Measurements from ENCODE around the gene CAPN5. TPM values are rescaled to one million over a fixed set of nuclear protein-coding genes. Genes with fewer than 3 reads are reported as not detected.

The CAPN5 gene
- total RNA-seq, 2 experiments from 2014 or later, result 0.62 to 0.76 TPM

GRCh38 chr11:77074626-77075221 lies 8.0 kb downstream of the CAPN5 start:
- ChIA-PET CTCF (interaction anchor here (2.1 kb wide), 1 partner anchor 29 kb away, joined by 6 read pairs; no protein-coding TSS in a partner anchor), POLR2A (no interaction called here)
- no peaks in the 10 kb centered on the region for H3K27me3 Mint-ChIP-seq
- no peaks in the 10 kb centered on the region for H3K9me3 Mint-ChIP-seq (ENCODE audit: low read depth)
- H3K4me1 Mint-ChIP-seq, result peaks cover 15% of the 10 kb centered on the region
- intact Hi-C loops (cut with DNase I, micrococcal nuclease), result no loop called here
- no peak for ATAC-seq
- no peaks in the 10 kb centered on the region for H3K36me3 Mint-ChIP-seq (ENCODE audit: low read depth)
- H3K27ac Mint-ChIP-seq, result no peak overlapping the region
- no peak overlapping the region for H3K4me3 Mint-ChIP-seq
- no peak for DNase-seq

GRCh38 chr11:77075425-77075905 lies 8.7 kb downstream of the CAPN5 start:
- no peak overlapping the region for H3K4me3 Mint-ChIP-seq
- H3K4me1 Mint-ChIP-seq, result peaks cover 15% of the 10 kb centered on the region
- ATAC-seq (no peak), DNase-seq (no peak)
- intact Hi-C loops (cut with DNase I, micrococcal nuclease), result no loop called here
- ChIA-PET POLR2A (interaction anchor here (0.6 kb wide), 1 partner anchor 1652 kb away, joined by 3 read pairs; no protein-coding TSS in a partner anchor), CTCF (interaction anchor here (0.6 kb wide), 1 partner anchor 17 kb away, joined by 3 read pairs; no protein-coding TSS in a partner anchor)
- no peak overlapping the region for H3K27ac Mint-ChIP-seq
- no peaks in the 10 kb centered on the region for H3K9me3 Mint-ChIP-seq (ENCODE audit: low read depth)
- no peaks in the 10 kb centered on the region for H3K27me3 Mint-ChIP-seq
- H3K36me3 Mint-ChIP-seq (ENCODE audit: low read depth), result no peaks in the 10 kb centered on the region

- intact Hi-C loops (cut with DNase I, micrococcal nuclease), result no loop called here
- H3K27ac Mint-ChIP-seq, result no peak overlapping the region
- H3K4me3 Mint-ChIP-seq, result no peak overlapping the region
- ChIA-PET POLR2A (no interaction called here), CTCF (interaction anchor here (1.3 to 5.6 kb wide), 3 partner anchors 12 to 34 kb away, joined by 3 to 32 read pairs (median 5); no protein-coding TSS in a partner anchor)
- peaks cover 19% of the 10 kb centered on the region for H3K4me1 Mint-ChIP-seq
- DNase-seq (no peak), ATAC-seq (no peak)
- H3K36me3 Mint-ChIP-seq (ENCODE audit: low read depth), result no peaks in the 10 kb centered on the region
- H3K27me3 Mint-ChIP-seq, result no peaks in the 10 kb centered on the region
- no peaks in the 10 kb centered on the region for H3K9me3 Mint-ChIP-seq (ENCODE audit: low read depth)
These were observed 12.9 kb downstream of the CAPN5 start for GRCh38 chr11:77079666-77080065.

- no peaks in the 10 kb centered on the region for H3K36me3 Mint-ChIP-seq (ENCODE audit: low read depth)
- CTCF ChIA-PET, result interaction anchor here (1.0 to 5.6 kb wide), 3 partner anchors 11 to 35 kb away, joined by 3 to 32 read pairs (median 5); no protein-coding TSS in a partner anchor
- H3K27ac Mint-ChIP-seq, result no peak overlapping the region
- POLR2A ChIA-PET, result no interaction called here
- H3K4me1 Mint-ChIP-seq, result peaks cover 19% of the 10 kb centered on the region
- peak; percentile 3 for DNase-seq
- H3K4me3 Mint-ChIP-seq, result no peak overlapping the region
- ATAC-seq, result no peak
- intact Hi-C loops (cut with DNase I, micrococcal nuclease), result no loop called here
- H3K9me3 Mint-ChIP-seq (ENCODE audit: low read depth), result no peaks in the 10 kb centered on the region
- H3K27me3 Mint-ChIP-seq, result no peaks in the 10 kb centered on the region
These were observed 14.0 kb downstream of the CAPN5 start for GRCh38 chr11:77080643-77081210.

GRCh38 chr11:77081381-77081851 lies 14.6 kb downstream of the CAPN5 start:
- Mint-ChIP-seq H3K9me3 (ENCODE audit: low read depth) (no peaks in the 10 kb centered on the region), H3K4me1 (peaks cover 19% of the 10 kb centered on the region), H3K4me3 (no peak overlapping the region), H3K27me3 (no peaks in the 10 kb centered on the region), H3K27ac (no peak overlapping the region), H3K36me3 (ENCODE audit: low read depth) (no peaks in the 10 kb centered on the region)
- DNase-seq, result no peak
- CTCF ChIA-PET, result interaction anchor here (0.5 to 5.6 kb wide), 7 partner anchors 10 to 104 kb away, joined by 3 to 32 read pairs (median 5); no protein-coding TSS in a partner anchor
- no peak for ATAC-seq
- intact Hi-C loops (cut with DNase I, micrococcal nuclease), result no loop called here
- POLR2A ChIA-PET, result no interaction called here

GRCh38 chr11:77081976-77082836 lies 15.4 kb downstream of the CAPN5 start:
- Mint-ChIP-seq H3K36me3 (ENCODE audit: low read depth) (no peaks in the 10 kb centered on the region), H3K27me3 (no peaks in the 10 kb centered on the region), H3K27ac (peak overlapping the region; percentile 85), H3K9me3 (ENCODE audit: low read depth) (no peaks in the 10 kb centered on the region), H3K4me1 (peaks cover 19% of the 10 kb centered on the region), H3K4me3 (peak overlapping the region; percentile 52)
- intact Hi-C loops (cut with DNase I, micrococcal nuclease), result no loop called here
- ChIA-PET POLR2A (no interaction called here), CTCF (interaction anchor here (0.9 to 5.6 kb wide), 6 partner anchors 9 to 163 kb away, joined by 3 to 32 read pairs (median 4); no protein-coding TSS in a partner anchor)
- ATAC-seq (peak; percentile 33), DNase-seq (peak; percentile 6)

GRCh38 chr11:77082838-77083565 lies 16.2 kb downstream of the CAPN5 start:
- POLR2A ChIA-PET, result no interaction called here
- no peaks in the 10 kb centered on the region for H3K9me3 Mint-ChIP-seq (ENCODE audit: low read depth)

GRCh38 chr11:77083566-77084245 lies 16.9 kb downstream of the CAPN5 start:
- H3K4me1 Mint-ChIP-seq, result peaks cover 19% of the 10 kb centered on the region
- no peaks in the 10 kb centered on the region for H3K9me3 Mint-ChIP-seq (ENCODE audit: low read depth)
- no peaks in the 10 kb centered on the region for H3K27me3 Mint-ChIP-seq
- intact Hi-C loops (cut with DNase I, micrococcal nuclease), result no loop called here
- peak; percentile 3 for DNase-seq
- peak overlapping the region; percentile 85 for H3K27ac Mint-ChIP-seq
- ChIA-PET POLR2A (no interaction called here), CTCF (interaction anchor here (0.6 to 5.6 kb wide), 3 partner anchors 8 to 44 kb away, joined by 3 to 32 read pairs (median 4); no protein-coding TSS in a partner anchor)
- H3K36me3 Mint-ChIP-seq (ENCODE audit: low read depth), result no peaks in the 10 kb centered on the region
- H3K4me3 Mint-ChIP-seq, result no peak overlapping the region
- no peak for ATAC-seq

More at GRCh38 chr11:77082838-77083565, 16.2 kb downstream of the CAPN5 start:
- ATAC-seq (peak; percentile 91), DNase-seq (peak; percentile 73)
- Mint-ChIP-seq H3K4me3 (peak overlapping the region; percentile 52), H3K27ac (peak overlapping the region; percentile 85), H3K4me1 (peaks cover 19% of the 10 kb centered on the region), H3K36me3 (ENCODE audit: low read depth) (no peaks in the 10 kb centered on the region), H3K27me3 (no peaks in the 10 kb centered on the region)
- CTCF ChIA-PET, result interaction anchor here (0.5 to 5.6 kb wide), 6 partner anchors 8 to 164 kb away, joined by 3 to 32 read pairs (median 4); no protein-coding TSS in a partner anchor
- intact Hi-C loops (cut with DNase I, micrococcal nuclease), result no loop called here

- Mint-ChIP-seq H3K4me1 (peaks cover 19% of the 10 kb centered on the region), H3K4me3 (no peak overlapping the region), H3K36me3 (ENCODE audit: low read depth) (no peaks in the 10 kb centered on the region), H3K27me3 (no peaks in the 10 kb centered on the region), H3K27ac (no peak overlapping the region), H3K9me3 (ENCODE audit: low read depth) (no peaks in the 10 kb centered on the region)
- ChIA-PET CTCF (interaction anchor here (0.6 to 5.6 kb wide), 2 partner anchors 7 to 41 kb away, joined by 3 to 32 read pairs; no protein-coding TSS in a partner anchor), POLR2A (no interaction called here)
- intact Hi-C loops (cut with DNase I, micrococcal nuclease), result no loop called here
- DNase-seq (peak; percentile 2), ATAC-seq (no peak)
These were observed 17.9 kb downstream of the CAPN5 start for GRCh38 chr11:77084581-77085191.

- H3K36me3 Mint-ChIP-seq (ENCODE audit: low read depth), result no peaks in the 10 kb centered on the region
- H3K9me3 Mint-ChIP-seq (ENCODE audit: low read depth), result no peaks in the 10 kb centered on the region
- H3K4me3 Mint-ChIP-seq, result no peak overlapping the region
- intact Hi-C loops (cut with DNase I, micrococcal nuclease), result no loop called here
- peaks cover 19% of the 10 kb centered on the region for H3K4me1 Mint-ChIP-seq
- DNase-seq (no peak), ATAC-seq (no peak)
- no peak overlapping the region for H3K27ac Mint-ChIP-seq
- no peaks in the 10 kb centered on the region for H3K27me3 Mint-ChIP-seq
- POLR2A ChIA-PET, result no interaction called here
- CTCF ChIA-PET, result no interaction called here
These were observed 18.9 kb downstream of the CAPN5 start for GRCh38 chr11:77085652-77086051.

All from activated CD4-positive, alpha-beta T cell treated with anti-CD3 and anti-CD28 coated beads for 36 hours (primary cell).